CD4-positive, alpha-beta T cell (primary cell): ENCODE results near the gene IGLON5. TPM values are rescaled to one million over a fixed set of nuclear protein-coding genes. Genes with fewer than 3 reads are reported as not detected.

Experiments used
- ATAC-seq: fragments of 200-7000 bp; cut with Tn5 transposase; one replicate; pipeline ENCODE4 v1.10.0; 2022; ENCODE audit warnings: mild to moderate bottlenecking; ENCODE audit not compliant: poor library complexity
- CTCF ChIA-PET: fragments of 350-600 bp; sonication (Branson Sonifier 250); formaldehyde crosslinking; loops from one replicate; lab custom pipeline; 2021; ENCODE audit warnings: antibody characterized with exemption, inconsistent platforms; lab: Charles Lee
- POLR2A ChIA-PET: fragments of 350-600 bp; sonication (Branson Sonifier 250); formaldehyde crosslinking; loops from one replicate; lab custom pipeline; 2021; ENCODE audit warnings: antibody characterized with exemption, inconsistent platforms; lab: Charles Lee
- DNase-seq, 14 experiments: peaks; one replicate each; pipeline ENCODE4 v3.0.0-alpha.2; 2013 to 2020; ENCODE audit warnings: mixed read lengths in 2 of 14
- H3K27ac ChIP-seq, 2 donors: one replicate each; pipeline versions ENCODE4 v1.5.1 to v1.7.0; 2013; ENCODE audit warnings: low read length in 2 of 2, low read depth in 1 of 2, mild to moderate bottlenecking in 1 of 2
- H3K27me3 ChIP-seq, 2 experiments: 1 replicate in 1 of 2; 2 replicates in 1 of 2; pipeline versions ENCODE4 v1.6.1 to v1.7.0; 2013; ENCODE audit warnings: low read length in 2 of 2, control low read depth in 1 of 2, mild to moderate bottlenecking in 1 of 2, moderate library complexity in 1 of 2; ENCODE audit not compliant: insufficient read depth in 2 of 2, control insufficient read depth in 1 of 2
- H3K36me3 ChIP-seq: one replicate; pipeline ENCODE4 v1.6.1; 2013; ENCODE audit warnings: low read length, control low read depth; ENCODE audit not compliant: insufficient read depth
- H3K4me1 ChIP-seq: one replicate; pipeline ENCODE4 v1.6.1; 2013; ENCODE audit warnings: low read length, control low read depth; ENCODE audit not compliant: insufficient read depth
- H3K4me3 ChIP-seq: one replicate; pipeline ENCODE4 v1.5.1; 2013; ENCODE audit warnings: mild to moderate bottlenecking, low read length, moderate library complexity
- H3K9me3 ChIP-seq, 2 experiments: 1 replicate in 1 of 2; 2 replicates in 1 of 2; pipeline versions ENCODE4 v1.6.1 to v1.7.0; 2013; ENCODE audit warnings: low read length in 2 of 2, mild to moderate bottlenecking in 2 of 2, control low read depth in 1 of 2, moderate library complexity in 1 of 2; ENCODE audit not compliant: control insufficient read depth in 1 of 2, insufficient read depth in 1 of 2
- H3K27ac Mint-ChIP-seq: one replicate; pipeline ENCODE4 v1.8.0; 2020; ENCODE audit warnings: mixed read lengths
- H3K27me3 Mint-ChIP-seq: one replicate; pipeline ENCODE4 v1.8.0; 2021; ENCODE audit warnings: mixed read lengths
- H3K36me3 Mint-ChIP-seq: one replicate; pipeline ENCODE4 v1.8.0; 2021; ENCODE audit warnings: low read depth, mixed read lengths
- H3K4me1 Mint-ChIP-seq: one replicate; pipeline ENCODE4 v1.8.0; 2021; ENCODE audit warnings: low read depth, mixed read lengths
- H3K4me3 Mint-ChIP-seq: one replicate; pipeline ENCODE4 v1.8.0; 2020; ENCODE audit warnings: mild to moderate bottlenecking, mixed read lengths
- H3K9me3 Mint-ChIP-seq: one replicate; pipeline ENCODE4 v1.8.0; 2020; ENCODE audit warnings: mixed read lengths
- intact Hi-C, 2 experiments: fragments of 100-400 bp; cut with DNase I in 1 of 2; cut with micrococcal nuclease in 1 of 2; formaldehyde crosslinking; loops; one replicate each; pipeline versions ENCODE4 v1.15.1 to v1.9.0; 2023 to 2025; cut with DNase I, micrococcal nuclease
- total RNA-seq, 174 experiments: library from RNA in 2 of 174; stranded (reverse) in 2 of 174; gene quantifications; one replicate each; pipeline ENCODE4 v1.2.3 and lab custom pipeline; 2021 to 2026
- TF ChIP-seq, protein P1 (sequence below): fragments of 200-600 bp; IDR thresholded peaks from one replicate; pipeline ENCODE4 v1.8.0; 2022; ENCODE audit warnings: antibody characterized with exemption, mild to moderate bottlenecking

The IGLON5 gene
- total RNA-seq, 2 experiments from 2014 or later: not detected

DNA sequence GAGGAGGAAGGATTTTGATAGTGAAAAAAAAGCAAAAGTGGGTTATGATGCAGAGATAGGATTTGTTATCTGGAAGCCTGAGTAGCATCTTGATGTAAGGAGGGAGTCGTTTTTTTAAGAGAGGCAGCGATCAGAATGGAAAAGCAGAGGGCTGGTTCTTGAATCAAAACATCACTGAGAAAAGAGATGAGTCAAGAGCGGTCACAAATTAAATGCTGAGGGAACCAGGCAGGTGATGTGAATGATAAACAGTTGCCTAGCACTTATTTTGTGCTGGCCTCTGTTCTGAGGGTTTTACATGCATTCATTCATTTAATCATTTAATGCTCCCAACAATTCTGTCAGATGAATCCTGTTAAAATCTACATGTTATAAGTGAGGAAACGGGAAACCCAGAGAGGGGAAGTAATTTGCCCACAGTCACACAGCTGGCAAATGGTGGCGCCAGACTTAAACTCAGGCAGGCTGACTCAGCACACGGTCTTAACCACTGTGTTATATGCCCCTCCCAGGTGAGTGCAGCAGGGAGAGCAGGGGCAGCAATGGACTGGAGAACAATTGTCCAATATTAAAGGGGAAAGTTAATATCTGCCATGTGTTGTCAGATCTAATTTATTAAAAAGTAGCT is 39.1 kb upstream of the IGLON5 start:
- H3K4me1 ChIP-seq: no peaks in the 10 kb centered on the region
- Mint-ChIP-seq H3K4me1 (peaks cover 16% of the 10 kb centered on the region), H3K9me3 (no peaks in the 10 kb centered on the region), H3K27me3 (peaks cover 11% of the 10 kb centered on the region), H3K4me3 (no peak overlapping the region), H3K27ac (peak overlapping the region; percentile 49), H3K36me3 (no peaks in the 10 kb centered on the region)
- DNase-seq: peak in 4 of 14 experiments; percentile 14 to 50 (median 38)
- H3K36me3 ChIP-seq: no peaks in the 10 kb centered on the region
- no peaks in the 10 kb centered on the region for H3K27me3 ChIP-seq
- POLR2A ChIA-PET: no interaction called here
- no peaks in the 10 kb centered on the region for H3K9me3 ChIP-seq
- H3K4me3 ChIP-seq: no peak overlapping the region
- CTCF ChIA-PET: no interaction called here
- TF ChIP-seq, protein P1, sequence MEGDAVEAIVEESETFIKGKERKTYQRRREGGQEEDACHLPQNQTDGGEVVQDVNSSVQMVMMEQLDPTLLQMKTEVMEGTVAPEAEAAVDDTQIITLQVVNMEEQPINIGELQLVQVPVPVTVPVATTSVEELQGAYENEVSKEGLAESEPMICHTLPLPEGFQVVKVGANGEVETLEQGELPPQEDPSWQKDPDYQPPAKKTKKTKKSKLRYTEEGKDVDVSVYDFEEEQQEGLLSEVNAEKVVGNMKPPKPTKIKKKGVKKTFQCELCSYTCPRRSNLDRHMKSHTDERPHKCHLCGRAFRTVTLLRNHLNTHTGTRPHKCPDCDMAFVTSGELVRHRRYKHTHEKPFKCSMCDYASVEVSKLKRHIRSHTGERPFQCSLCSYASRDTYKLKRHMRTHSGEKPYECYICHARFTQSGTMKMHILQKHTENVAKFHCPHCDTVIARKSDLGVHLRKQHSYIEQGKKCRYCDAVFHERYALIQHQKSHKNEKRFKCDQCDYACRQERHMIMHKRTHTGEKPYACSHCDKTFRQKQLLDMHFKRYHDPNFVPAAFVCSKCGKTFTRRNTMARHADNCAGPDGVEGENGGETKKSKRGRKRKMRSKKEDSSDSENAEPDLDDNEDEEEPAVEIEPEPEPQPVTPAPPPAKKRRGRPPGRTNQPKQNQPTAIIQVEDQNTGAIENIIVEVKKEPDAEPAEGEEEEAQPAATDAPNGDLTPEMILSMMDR: no peak
- ATAC-seq: peak; percentile 52
- no peak overlapping the region for H3K27ac ChIP-seq
- intact Hi-C loops: no loop called here

DNA sequence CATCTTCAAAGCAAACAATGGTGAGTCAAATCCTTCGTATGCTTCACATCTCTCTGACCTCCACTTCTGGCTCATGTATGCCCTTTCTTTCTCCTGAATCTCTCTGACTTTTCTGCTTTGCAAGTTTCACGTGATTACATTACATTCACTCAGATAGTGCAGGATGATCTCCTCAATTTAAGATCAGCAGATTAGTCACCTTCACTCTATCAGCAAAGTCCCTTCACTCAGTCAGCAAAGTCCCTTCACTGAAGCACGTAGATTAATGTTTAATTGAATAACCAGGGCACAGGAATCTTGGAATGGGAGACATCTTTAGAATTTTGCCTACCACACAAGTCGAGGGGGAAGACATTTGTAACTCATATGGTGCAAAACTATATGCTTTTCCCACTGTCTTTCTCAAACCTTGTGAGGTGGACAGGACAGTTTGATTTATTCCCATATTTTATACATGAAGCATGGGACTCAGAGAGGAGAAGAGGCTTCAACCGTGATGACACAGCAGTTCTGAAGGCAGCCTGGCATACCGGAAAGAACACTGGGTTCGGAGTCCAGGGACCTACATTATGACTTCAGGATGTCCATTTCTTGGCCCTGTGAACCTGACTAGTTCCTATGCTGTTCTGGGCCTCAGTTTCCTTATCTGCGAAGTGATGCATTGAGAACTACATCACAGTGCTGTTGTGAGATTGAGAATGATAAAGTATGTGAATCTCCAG is 37.2 kb upstream of the IGLON5 start:
- H3K27ac Mint-ChIP-seq: peak overlapping the region; percentile 21
- TF ChIP-seq, protein P1: no peak
- no peaks in the 10 kb centered on the region for H3K36me3 ChIP-seq
- CTCF ChIA-PET: no interaction called here
- DNase-seq: no peak
- no peak for ATAC-seq
- H3K27ac ChIP-seq: no peak overlapping the region
- H3K9me3 ChIP-seq: no peaks in the 10 kb centered on the region
- peaks cover 0 to 2% of the 10 kb centered on the region in 2 experiments for H3K27me3 ChIP-seq
- H3K4me3 Mint-ChIP-seq: no peak overlapping the region
- no peaks in the 10 kb centered on the region for H3K4me1 ChIP-seq
- POLR2A ChIA-PET: no interaction called here
- no peak overlapping the region for H3K4me3 ChIP-seq
- H3K4me1 Mint-ChIP-seq: peaks cover 16% of the 10 kb centered on the region
- no peaks in the 10 kb centered on the region for H3K36me3 Mint-ChIP-seq
- intact Hi-C loops: no loop called here
- no peaks in the 10 kb centered on the region for H3K9me3 Mint-ChIP-seq
- peaks cover 27% of the 10 kb centered on the region for H3K27me3 Mint-ChIP-seq

DNA sequence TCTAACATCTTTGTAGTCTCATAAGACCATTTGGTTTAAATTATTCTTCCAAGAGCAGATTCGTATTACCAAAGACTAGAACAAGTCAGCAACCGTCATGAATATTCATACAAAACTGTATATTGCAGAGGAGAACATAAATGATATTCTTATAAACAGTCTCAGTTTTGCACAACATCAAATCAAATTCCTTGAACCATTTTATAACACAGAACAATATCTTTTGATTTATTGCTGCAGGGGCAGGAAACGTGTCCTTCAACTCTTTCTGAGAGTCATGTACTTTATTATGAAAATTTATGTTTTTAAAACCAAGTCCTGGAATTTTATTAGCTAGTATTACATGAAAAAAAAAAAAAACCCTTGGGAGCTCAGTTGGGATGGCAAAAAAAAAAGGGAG is 34.3 kb upstream of the IGLON5 start:
- Histone ChIP-seq H3K36me3 (no peaks in the 10 kb centered on the region), H3K27ac (no peak overlapping the region), H3K4me3 (no peak overlapping the region), H3K4me1 (no peaks in the 10 kb centered on the region), H3K9me3 (no peaks in the 10 kb centered on the region), H3K27me3 (peaks cover 0 to 2% of the 10 kb centered on the region in 2 experiments)
- intact Hi-C loops: no loop called here
- Mint-ChIP-seq H3K36me3 (no peaks in the 10 kb centered on the region), H3K27ac (no peak overlapping the region), H3K9me3 (peaks cover 3% of the 10 kb centered on the region), H3K4me3 (no peak overlapping the region), H3K27me3 (peaks cover 35% of the 10 kb centered on the region), H3K4me1 (peaks cover 13% of the 10 kb centered on the region)
- POLR2A ChIA-PET: no interaction called here
- TF ChIP-seq, protein P1: no peak
- ATAC-seq (no peak), DNase-seq (no peak)
- CTCF ChIA-PET: no interaction called here
